Measurements from ENCODE around the gene DUSP14.
"Not testable (repeated sequence)": the region's sequence is repeated elsewhere in the genome, so short reads cannot be mapped to it uniquely, and the experiment has no call there.

Gene DUSP14

GRCh38 chr17:37489197-37490001 is at the start of gene DUSP14:
Gene DUSP14, plus strand, starts transcription at chr17:37489891. Its CDS starts 22,382 bp downstream, at chr17:37512273.
- peak; percentile 71 for DNase-seq (ENCODE audit: low read depth)

GRCh38 chr17:37440424-37440823 is 49.3 kb upstream of the DUSP14 start:
- DNase-seq (ENCODE audit: low read depth) = no peak

GRCh38 chr17:37441369-37442014 is 48.2 kb upstream of the DUSP14 start:
- DNase-seq (ENCODE audit: low read depth) = not testable (repeated sequence)

GRCh38 chr17:37446027-37446426 is 43.7 kb upstream of the DUSP14 start:
- DNase-seq (ENCODE audit: low read depth) = no peak

GRCh38 chr17:37447641-37448040 is 42.0 kb upstream of the DUSP14 start:
- DNase-seq (ENCODE audit: low read depth) = no peak

GRCh38 chr17:37450112-37450511 is 39.6 kb upstream of the DUSP14 start:
- DNase-seq (ENCODE audit: low read depth) = no peak

- not testable (repeated sequence) for DNase-seq (ENCODE audit: low read depth)
These were observed 31.9 kb upstream of the DUSP14 start for GRCh38 chr17:37457801-37458200.

GRCh38 chr17:37458805-37459204 is 30.9 kb upstream of the DUSP14 start:
- no peak for DNase-seq (ENCODE audit: low read depth)

- DNase-seq (ENCODE audit: low read depth) = no peak
These were observed 28.0 kb upstream of the DUSP14 start for GRCh38 chr17:37461668-37462067.

GRCh38 chr17:37462492-37462891 is 27.2 kb upstream of the DUSP14 start:
- no peak for DNase-seq (ENCODE audit: low read depth)

- DNase-seq (ENCODE audit: low read depth) = no peak
These were observed 26.7 kb upstream of the DUSP14 start for GRCh38 chr17:37463039-37463438.

GRCh38 chr17:37465069-37465616 is 24.5 kb upstream of the DUSP14 start:
- no peak for DNase-seq (ENCODE audit: low read depth)

- DNase-seq (ENCODE audit: low read depth) = no peak
These were observed 23.2 kb upstream of the DUSP14 start for GRCh38 chr17:37466471-37466870.

GRCh38 chr17:37470181-37470580 is 19.5 kb upstream of the DUSP14 start:
- no peak for DNase-seq (ENCODE audit: low read depth)

GRCh38 chr17:37475731-37476420 is 13.8 kb upstream of the DUSP14 start:
- DNase-seq (ENCODE audit: low read depth) = no peak

- DNase-seq (ENCODE audit: low read depth) = no peak
These were observed 13.1 kb upstream of the DUSP14 start for GRCh38 chr17:37476431-37477120.

- no peak for DNase-seq (ENCODE audit: low read depth)
These were observed 11.5 kb upstream of the DUSP14 start for GRCh38 chr17:37478187-37478586.

- no peak for DNase-seq (ENCODE audit: low read depth)
These were observed 10.7 kb upstream of the DUSP14 start for GRCh38 chr17:37479025-37479424.

- DNase-seq (ENCODE audit: low read depth) = no peak
These were observed 9.3 kb upstream of the DUSP14 start for GRCh38 chr17:37480427-37480826.

GRCh38 chr17:37481001-37481665 is 8.6 kb upstream of the DUSP14 start:
- DNase-seq (ENCODE audit: low read depth) = no peak

- no peak for DNase-seq (ENCODE audit: low read depth)
These were observed 6.2 kb upstream of the DUSP14 start for GRCh38 chr17:37483311-37484039.

All from stimulated activated CD8-positive, alpha-beta memory T cell treated with anti-CD3 and anti-CD28 coated beads, Interleukin-4, amount 100 ng/mL, for 24 hours (primary cell).